Measurements from ENCODE around the gene CDK5.

DNA sequence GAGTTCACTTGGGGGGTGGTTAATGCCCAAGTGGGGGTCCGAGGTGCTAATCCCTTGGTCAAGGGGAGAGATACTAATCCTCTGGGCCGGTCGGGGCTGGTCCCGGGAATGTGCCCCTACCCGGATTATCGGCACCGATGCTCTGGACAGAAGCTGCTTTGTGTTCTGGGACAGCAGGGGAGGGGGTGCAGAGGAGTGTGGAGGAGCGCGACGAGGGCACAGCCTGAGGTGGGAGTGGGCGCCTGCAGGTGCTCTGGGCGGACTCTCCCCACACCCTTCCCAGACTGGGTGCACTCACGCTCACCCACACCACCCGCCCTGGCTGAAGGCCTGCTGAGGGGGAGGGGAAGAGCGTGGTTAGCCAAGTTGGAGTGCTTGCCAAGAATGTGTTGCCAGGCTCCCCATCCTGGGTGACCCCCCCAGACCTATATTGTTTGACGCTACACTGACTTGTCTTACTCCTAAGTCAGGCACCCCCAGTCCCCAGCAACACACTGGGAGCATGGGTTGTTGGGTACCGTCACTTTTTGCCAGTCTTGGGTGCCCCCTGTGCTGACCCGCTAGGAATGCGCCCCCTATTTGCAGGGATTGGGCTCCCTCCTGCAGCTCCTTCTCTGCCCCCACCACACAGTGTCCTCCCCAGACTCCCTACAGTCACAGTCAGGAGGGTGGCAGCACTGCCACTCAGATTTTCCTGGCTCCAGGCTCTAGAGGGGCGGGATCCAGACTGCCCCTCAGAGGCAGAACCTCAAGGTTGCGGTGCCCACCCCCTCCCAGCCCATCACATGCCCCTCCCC lies 2.9 kb upstream of the CDK5 start:
- TF ChIP-seq EZH2 (IDR thresholded peaks at IDR 0.05) (no peak), POLR2AphosphoS5 (IDR thresholded peaks at IDR 0.05; ENCODE audit: borderline replicate concordance, low read depth, low read length) (no peak), FOXP2 (optimal IDR thresholded peaks at IDR 0.05; ENCODE audit: control extremely low read depth, extremely low read length, insufficient read depth) (no peak)

Measured in SK-N-MC (cell line).